ENCODE data around the gene ZFP2.

The ZFP2 gene

DNA sequence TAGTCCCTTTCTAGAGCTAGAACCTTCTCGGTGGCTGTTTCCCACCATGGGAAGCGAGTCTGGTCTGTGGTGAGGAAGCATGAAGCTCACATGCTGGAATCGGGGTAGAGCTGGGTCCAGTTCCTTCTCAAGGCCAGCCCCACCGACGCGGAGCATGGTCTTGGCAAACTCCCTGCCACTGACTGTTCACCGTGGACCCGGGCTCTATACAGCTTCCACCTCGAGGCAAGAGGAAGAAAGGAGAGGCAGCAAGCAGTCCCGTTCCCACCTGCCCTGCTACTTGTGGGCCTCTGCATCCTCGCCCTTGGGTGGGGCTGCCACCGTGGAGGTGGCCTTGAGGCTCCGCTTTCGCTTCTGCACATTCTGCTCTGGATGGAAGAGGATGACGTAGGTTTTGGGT is 85.7 kb downstream of the ZFP2 start:
- no peak for DNase-seq (ENCODE audit: low spot score)

All from kidney tubule cell (primary cell).